Endometrial microvascular endothelial cells (primary cell): ENCODE measurements around the gene EGFR. TPM values are rescaled to one million over a fixed set of nuclear protein-coding genes. Genes with fewer than 3 reads are reported as not detected.
"Not testable (repeated sequence)": the region's sequence is repeated elsewhere in the genome, so short reads cannot be mapped to it uniquely, and the experiment has no call there.

Experiments
- in situ Hi-C: cut with HindIII; loops from 2 replicates; pipeline ENCODE4 v1.10.0; 2017; ENCODE audit warnings: low sequenced_read_pairs, low pct_unique_long_range_greater_than_20kb; ENCODE audit errors: inconsistent ontology term
- total RNA-seq: library from RNA; depleted of rRNA; stranded (reverse); fragments of >200 nt; gene quantifications from one replicate; pipeline ENCODE4 v1.2.3, GENCODE V29; 2015; ENCODE audit errors: inconsistent ontology term

The EGFR gene
- total RNA-seq, 1 donor from 2014 or later = 4.8 TPM

DNA sequence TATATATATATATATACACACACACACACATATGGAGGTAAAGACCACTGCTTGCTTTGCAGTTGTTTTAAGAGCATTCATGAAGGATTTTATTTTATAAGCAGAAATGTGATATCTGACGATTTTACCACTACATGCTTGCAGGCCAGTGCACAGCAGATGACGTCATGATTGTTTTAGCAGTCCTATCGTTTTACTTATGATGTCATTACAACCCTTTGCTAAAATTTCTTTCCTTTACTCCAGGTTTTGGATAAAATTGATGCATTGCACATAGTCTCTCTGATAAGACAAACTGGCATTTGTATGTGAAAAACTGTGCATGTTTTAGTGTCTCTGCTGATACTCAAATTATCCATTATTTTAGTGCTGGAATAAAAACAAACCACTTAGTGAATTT, 9.2 kb downstream of the EGFR start:
- in situ Hi-C loops = no loop called here

DNA sequence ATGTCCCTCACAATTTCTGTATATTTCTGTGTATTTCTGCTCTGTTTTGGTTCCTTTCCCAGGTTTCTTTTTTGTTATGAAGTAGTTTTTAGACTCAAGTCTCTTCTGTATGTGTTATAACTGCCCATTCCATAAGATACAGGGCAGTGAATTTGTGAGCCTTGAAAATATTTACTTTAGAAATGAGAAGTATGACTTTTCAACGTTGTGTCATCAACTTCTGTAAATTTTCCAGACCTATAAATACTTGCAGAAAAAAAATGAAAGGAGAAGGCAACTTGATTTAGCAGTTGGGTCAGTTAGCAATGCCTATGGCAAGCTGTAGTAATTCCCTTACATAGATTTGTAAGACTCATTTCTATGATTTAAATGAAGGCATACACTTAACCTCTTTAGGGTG, 11.5 kb downstream of the EGFR start:
- in situ Hi-C loops = no loop called here

- in situ Hi-C loops = no loop called here
Measured at GRCh38 chr7:55031075-55031474, 12.3 kb downstream of the EGFR start.

DNA sequence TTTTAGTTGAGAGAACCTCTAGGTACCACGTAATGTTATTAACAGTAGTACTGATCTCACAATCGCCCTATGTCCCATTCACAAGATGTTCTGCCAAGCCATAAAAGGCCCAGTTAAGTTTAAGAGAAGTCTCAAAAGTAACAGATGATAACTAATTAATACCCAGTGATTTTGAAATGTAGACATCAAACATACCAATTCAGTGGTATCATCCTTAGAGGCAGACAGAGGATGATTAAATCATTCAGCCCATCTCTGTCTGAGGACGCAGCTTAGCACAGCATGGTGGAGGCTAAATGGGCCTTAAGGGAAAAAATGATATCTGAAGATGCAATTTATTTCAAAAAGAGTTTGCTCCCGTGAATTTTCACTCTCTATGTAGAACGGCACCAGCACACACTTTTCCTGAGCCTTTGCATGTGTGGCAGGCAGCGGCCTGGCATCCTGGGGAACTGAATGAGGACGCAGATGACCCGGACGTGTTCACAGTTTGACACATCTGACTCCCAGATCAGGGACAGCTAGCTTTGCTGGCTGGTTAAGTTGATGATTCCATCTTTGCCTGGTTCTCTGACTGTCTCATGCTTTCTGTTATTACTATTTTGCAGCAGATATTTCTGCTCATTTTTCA, 13.4 kb downstream of the EGFR start:
- in situ Hi-C loops = no loop called here

GRCh38 chr7:55033236-55033846, 14.5 kb downstream of the EGFR start:
- in situ Hi-C loops = no loop called here

GRCh38 chr7:55034776-55035175, 16.0 kb downstream of the EGFR start:
- in situ Hi-C loops = no loop called here

DNA sequence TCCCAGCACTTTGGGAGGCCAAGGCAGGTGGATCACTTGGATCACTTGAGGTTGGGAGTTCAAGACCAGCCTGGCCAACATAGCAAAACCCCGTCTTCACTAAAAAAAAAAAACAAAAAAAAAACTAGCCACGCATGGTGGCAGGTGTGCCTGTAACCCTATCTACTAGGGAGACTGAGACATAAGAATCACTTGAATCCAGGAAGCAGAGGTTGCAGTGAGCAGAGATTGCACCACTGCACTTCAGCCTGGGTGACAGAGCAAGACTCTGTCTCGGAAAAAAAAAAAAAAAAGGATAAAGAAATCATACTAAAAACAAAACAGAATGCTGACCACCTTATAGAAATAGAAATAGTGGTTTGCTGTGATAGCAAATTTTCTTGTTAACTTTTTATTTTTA, 16.6 kb downstream of the EGFR start:
- in situ Hi-C loops = not testable (repeated sequence)

- in situ Hi-C loops = no loop called here
Measured at GRCh38 chr7:55036950-55037736, 18.3 kb downstream of the EGFR start.

DNA sequence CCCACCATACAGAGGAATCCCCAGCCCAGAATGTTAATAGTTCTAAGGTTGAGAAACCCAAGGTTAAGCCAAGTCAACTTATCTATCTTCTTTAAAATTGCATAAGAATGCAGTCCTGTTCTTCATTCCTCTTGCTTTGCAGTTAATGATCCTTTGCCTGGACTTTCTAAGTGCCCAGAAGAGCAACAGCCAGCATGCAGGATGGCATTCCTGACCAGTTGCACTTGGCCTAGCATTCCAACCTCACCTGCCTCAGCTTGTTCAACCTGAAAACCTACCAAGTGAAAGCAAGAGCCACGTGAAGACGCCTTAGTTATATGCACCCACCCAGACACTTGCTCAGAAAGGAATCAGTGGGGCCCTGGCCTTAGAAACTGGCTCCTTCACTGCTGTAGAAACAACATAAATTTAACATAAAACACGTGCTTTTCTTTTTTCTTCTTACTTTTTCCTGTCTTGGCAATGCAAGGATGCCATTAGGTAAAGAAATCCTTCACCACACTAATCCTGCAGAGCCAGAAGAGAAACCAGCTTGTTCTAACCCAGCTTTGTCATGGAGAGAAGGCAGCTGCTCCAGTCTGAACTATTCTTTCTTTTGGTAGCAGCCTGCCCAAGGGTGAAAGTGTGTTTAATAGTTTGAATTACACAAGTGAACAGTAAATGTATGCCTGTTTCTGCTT, 25.0 kb downstream of the EGFR start:
- in situ Hi-C loops = no loop called here

- in situ Hi-C loops = no loop called here
Measured at GRCh38 chr7:55044371-55044717, 25.5 kb downstream of the EGFR start.

DNA sequence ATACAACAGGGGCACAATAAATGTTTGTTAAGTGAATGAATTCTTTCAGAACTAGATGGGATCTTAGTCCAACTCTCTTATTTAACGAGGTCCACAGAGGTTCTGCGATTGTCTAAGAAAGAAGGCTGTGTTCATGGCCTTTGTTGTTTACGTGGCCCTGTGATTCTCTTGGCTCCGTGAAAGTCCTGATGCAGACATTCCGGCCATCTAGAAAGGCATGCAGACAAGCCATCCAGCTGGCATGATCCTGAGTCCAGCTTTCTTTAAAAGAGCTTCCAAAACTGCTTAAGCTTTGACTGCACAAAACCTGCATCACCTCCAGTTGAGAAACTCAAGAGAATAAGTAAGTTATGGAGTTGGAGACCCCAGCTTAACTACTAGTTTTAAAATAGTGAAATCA, 26.0 kb downstream of the EGFR start:
- in situ Hi-C loops = no loop called here

- in situ Hi-C loops = no loop called here
Measured at GRCh38 chr7:55046582-55047342, 27.9 kb downstream of the EGFR start.

DNA sequence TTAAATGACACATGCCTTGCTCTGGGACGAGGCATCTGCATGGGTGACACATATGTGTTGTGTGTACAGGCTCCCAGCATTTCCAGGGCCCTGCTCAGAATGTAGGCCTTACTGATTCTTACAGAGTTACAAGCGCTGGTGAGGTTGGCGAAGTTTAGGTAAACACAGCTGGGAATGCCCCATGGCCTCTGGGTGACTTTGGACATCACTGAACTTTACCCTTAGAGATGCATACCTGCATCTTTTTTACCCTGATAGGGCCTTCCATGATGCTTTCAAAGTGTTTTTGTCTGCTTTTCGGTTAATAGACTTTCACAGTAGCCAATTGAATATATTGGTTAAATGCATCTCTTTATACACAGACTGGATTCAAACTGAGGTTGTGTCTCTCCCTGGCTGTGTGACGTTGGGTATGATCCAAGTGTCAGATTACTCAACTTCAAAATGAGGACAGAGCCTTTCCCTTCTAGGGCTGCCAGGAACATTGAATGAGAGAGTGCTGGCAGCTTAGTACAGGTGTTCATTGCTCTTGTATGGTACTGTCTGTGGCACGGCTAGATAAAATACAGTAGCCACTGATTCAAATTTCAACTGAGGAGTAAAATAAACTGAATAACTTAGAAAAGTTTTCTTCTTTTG, 29.5 kb downstream of the EGFR start:
- in situ Hi-C loops = no loop called here

DNA sequence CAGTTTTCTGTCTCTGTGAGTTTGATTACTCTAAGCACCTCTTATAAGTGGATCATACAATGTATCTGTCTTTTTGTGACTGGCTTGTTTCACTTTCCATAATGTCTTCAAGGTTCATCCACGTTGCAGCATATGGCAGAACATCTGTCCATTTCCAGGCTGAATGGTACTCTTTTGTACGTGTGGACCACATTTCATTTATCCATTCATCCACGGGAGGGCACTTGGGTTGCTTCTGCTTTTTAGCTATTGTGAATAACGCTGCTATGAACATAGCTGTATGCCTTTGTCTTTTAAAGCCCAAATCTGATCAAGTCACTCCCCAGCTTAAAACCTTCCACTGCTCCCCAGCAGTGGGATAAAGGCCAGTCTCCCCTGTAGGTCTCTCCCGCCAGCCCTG, 31.5 kb downstream of the EGFR start:
- in situ Hi-C loops = no loop called here

DNA sequence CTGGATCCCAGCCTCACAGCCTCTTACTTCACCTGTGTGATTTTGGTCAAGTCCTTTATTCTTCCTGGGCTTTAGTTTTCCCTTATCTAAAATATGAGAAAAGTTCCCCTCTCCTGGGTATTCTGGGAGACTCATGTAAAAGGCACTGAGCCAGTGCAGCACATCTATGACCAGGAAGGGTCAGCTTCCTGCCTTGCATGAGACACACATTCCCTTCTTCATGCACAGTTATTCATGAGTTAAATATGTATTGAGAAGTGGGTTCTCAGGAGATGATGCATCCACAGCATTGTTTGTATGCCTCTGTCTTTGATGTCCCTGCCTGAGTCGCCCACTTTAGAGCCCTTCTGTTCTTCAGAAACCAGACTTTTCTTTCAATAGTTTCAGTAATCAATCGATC, 33.3 kb downstream of the EGFR start:
- in situ Hi-C loops = no loop called here

GRCh38 chr7:55052741-55053427, 34.1 kb downstream of the EGFR start:
- in situ Hi-C loops = no loop called here

- in situ Hi-C loops = no loop called here
Measured at GRCh38 chr7:55053651-55054571, 35.1 kb downstream of the EGFR start.
